H9 (cell line): ENCODE measurements around the gene SDHB. TPM values are rescaled to one million over a fixed set of nuclear protein-coding genes. Genes with fewer than 3 reads are reported as not detected.

Source experiments
- DNase-seq: peaks from one replicate; pipeline ENCODE4 v3.0.0-alpha.2; 2017
- H2AFZ ChIP-seq: one replicate; pipeline ENCODE4 v1.6.1; 2013; ENCODE audit warnings: mild to moderate bottlenecking, low read length, control low read depth, moderate library complexity
- H2AK5ac ChIP-seq: 2 replicates; pipeline ENCODE4 v1.6.1; 2013; ENCODE audit warnings: low read length, control low read depth, mixed read lengths; ENCODE audit not compliant: insufficient read length
- H2BK120ac ChIP-seq: one replicate; pipeline ENCODE4 v1.6.1; 2013; ENCODE audit warnings: low read depth, mild to moderate bottlenecking, low read length, control low read depth, inconsistent platforms; ENCODE audit not compliant: poor library complexity, severe bottlenecking
- H2BK12ac ChIP-seq: 2 replicates; pipeline ENCODE4 v1.6.1; 2013; ENCODE audit warnings: low read length, control low read depth, mixed read lengths, low read depth; ENCODE audit not compliant: insufficient read length
- H2BK15ac ChIP-seq: 2 replicates; pipeline ENCODE4 v1.6.1; 2013; ENCODE audit warnings: low read depth, low read length, control low read depth
- H2BK20ac ChIP-seq: one replicate; pipeline ENCODE4 v1.6.1; 2013; ENCODE audit warnings: low read depth, mild to moderate bottlenecking, low read length, control low read depth, inconsistent platforms; ENCODE audit not compliant: poor library complexity, severe bottlenecking
- H2BK5ac ChIP-seq: 2 replicates; pipeline ENCODE4 v1.6.1; 2013; ENCODE audit warnings: low read length, control low read depth, mixed read lengths; ENCODE audit not compliant: insufficient read length
- H3K14ac ChIP-seq: 2 replicates; pipeline ENCODE4 v1.6.1; 2013; ENCODE audit warnings: low read length, control low read depth; ENCODE audit not compliant: insufficient read depth
- H3K18ac ChIP-seq: 2 replicates; pipeline ENCODE4 v1.6.1; 2013; ENCODE audit warnings: low read depth, mild to moderate bottlenecking, mixed read lengths, low read length, control low read depth; ENCODE audit not compliant: insufficient read length
- H3K23ac ChIP-seq: 2 replicates; pipeline ENCODE4 v1.6.1; 2013; ENCODE audit warnings: low read length, control low read depth, mixed read lengths, low read depth; ENCODE audit not compliant: insufficient read length
- H3K23me2 ChIP-seq: 2 replicates; pipeline ENCODE4 v1.6.1; 2013; ENCODE audit warnings: low read depth, mild to moderate bottlenecking, mixed read lengths, low read length, control low read depth; ENCODE audit not compliant: insufficient read length, poor library complexity, severe bottlenecking
- H3K27ac ChIP-seq: 2 replicates; pipeline ENCODE4 v1.5.1; 2013; ENCODE audit warnings: low read length, control low read depth, mixed read lengths, low read depth; ENCODE audit not compliant: insufficient read length
- H3K27me3 ChIP-seq: 2 replicates; pipeline ENCODE4 v1.6.1; 2013; ENCODE audit warnings: low read length, control low read depth, inconsistent platforms; ENCODE audit not compliant: insufficient read depth
- H3K4ac ChIP-seq: 2 replicates; pipeline ENCODE4 v1.6.1; 2013; ENCODE audit warnings: low read depth, mild to moderate bottlenecking, control low read depth, inconsistent platforms, low read length, moderate library complexity
- H3K4me1 ChIP-seq: 2 replicates; pipeline ENCODE4 v1.6.1; 2013; ENCODE audit warnings: low read length, control low read depth, inconsistent platforms; ENCODE audit not compliant: insufficient read depth
- H3K4me2 ChIP-seq: 2 replicates; pipeline ENCODE4 v1.6.1; 2013; ENCODE audit warnings: low read length, control low read depth, mixed read lengths; ENCODE audit not compliant: insufficient read length, insufficient read depth
- H3K56ac ChIP-seq: 2 replicates; pipeline ENCODE4 v1.6.1; 2013; ENCODE audit warnings: low read depth, mild to moderate bottlenecking, mixed read lengths, low read length, control low read depth; ENCODE audit not compliant: insufficient read length
- H3K79me1 ChIP-seq: 2 replicates; pipeline ENCODE4 v1.6.1; 2013; ENCODE audit warnings: low read depth, mild to moderate bottlenecking, moderate library complexity, low read length, control low read depth, inconsistent platforms; ENCODE audit not compliant: insufficient read depth, poor library complexity, severe bottlenecking
- H3K79me2 ChIP-seq: 2 replicates; pipeline ENCODE4 v1.6.1; 2013; ENCODE audit warnings: low read length, control low read depth, inconsistent platforms; ENCODE audit not compliant: insufficient read depth
- H3K9ac ChIP-seq: 2 replicates; pipeline ENCODE4 v1.6.1; 2013; ENCODE audit warnings: low read length, control low read depth, mixed read lengths; ENCODE audit not compliant: insufficient read length; ENCODE audit errors: extremely low read depth
- H3K9me3 ChIP-seq: one replicate; pipeline ENCODE4 v1.6.1; 2013; ENCODE audit warnings: low read depth, low read length, inconsistent platforms; ENCODE audit not compliant: control insufficient read depth
- H3T11ph ChIP-seq: one replicate; pipeline ENCODE4 v1.6.1; 2013; ENCODE audit warnings: mild to moderate bottlenecking, low read length, control low read depth, inconsistent platforms
- H4K20me1 ChIP-seq: one replicate; pipeline ENCODE4 v1.6.1; 2013; ENCODE audit not compliant: control insufficient read depth, insufficient read length, insufficient read depth
- H4K5ac ChIP-seq: 2 replicates; pipeline ENCODE4 v1.6.1; 2013; ENCODE audit warnings: low read depth, mild to moderate bottlenecking, mixed read lengths, low read length, control low read depth; ENCODE audit not compliant: insufficient read length
- H4K8ac ChIP-seq: replicated peaks from 2 replicates; pipeline ENCODE4 v1.6.1; 2013; ENCODE audit warnings: low read length, control low read depth, mixed read lengths, low read depth; ENCODE audit not compliant: insufficient read length
- H4K91ac ChIP-seq: 2 replicates; pipeline ENCODE4 v1.6.1; 2013; ENCODE audit warnings: low read depth, mild to moderate bottlenecking, moderate library complexity, mixed read lengths, low read length, control low read depth; ENCODE audit not compliant: insufficient read length
- H3K27ac Mint-ChIP-seq, 3 experiments: 2 replicates in 2 of 3; 3 replicates in 1 of 3; pipeline ENCODE4 v1.8.0; 2020 to 2021; ENCODE audit warnings: mixed read lengths in 3 of 3, mild to moderate bottlenecking in 1 of 3, moderate library complexity in 1 of 3
- H3K27me3 Mint-ChIP-seq: 2 replicates; pipeline ENCODE4 v1.8.0; 2021; ENCODE audit warnings: low read depth, mild to moderate bottlenecking, moderate library complexity, mixed read lengths
- H3K36me3 Mint-ChIP-seq, 3 experiments: 2 replicates in 2 of 3; 3 replicates in 1 of 3; pipeline ENCODE4 v1.8.0; 2020 to 2021; ENCODE audit warnings: low read depth in 3 of 3, mixed read lengths in 3 of 3; ENCODE audit not compliant: insufficient read depth in 1 of 3
- H3K4me1 Mint-ChIP-seq, 2 experiments: 2 replicates each; pipeline ENCODE4 v1.8.0; 2020; ENCODE audit warnings: mixed read lengths in 2 of 2
- H3K4me3 Mint-ChIP-seq, 2 experiments: 2 replicates in 1 of 2; 3 replicates in 1 of 2; pipeline ENCODE4 v1.8.0; 2020 to 2021; ENCODE audit warnings: mild to moderate bottlenecking in 2 of 2, mixed read lengths in 2 of 2, moderate library complexity in 1 of 2
- H3K9me3 Mint-ChIP-seq, 2 experiments: 2 replicates in 1 of 2; 3 replicates in 1 of 2; pipeline ENCODE4 v1.8.0; 2020; ENCODE audit warnings: mild to moderate bottlenecking in 2 of 2, mixed read lengths in 2 of 2, moderate library complexity in 1 of 2
- CTCF ChIP-seq: fragments of 200-600 bp; sonication (generic); conservative IDR thresholded peaks from 3 replicates; pipeline ENCODE4 v1.8.0; 2021; ENCODE audit warnings: antibody characterized with exemption, mild to moderate bottlenecking
- WGBS: extraction: QIAGEN DNeasy Blood & Tissue Kit; methylation state at CpG from one replicate; pipeline ENCODE4 v1.1.7; 2013; ENCODE audit warnings: missing lambda C conversion rate, low lambda C conversion rate, mixed read lengths; ENCODE audit not compliant: insufficient read length; ENCODE audit errors: extremely low coverage; 5-methylcytosine and 5-hydroxymethylcytosine counted together
- total RNA-seq: library from RNA; stranded (reverse); gene quantifications from 2 replicates; pipeline ENCODE4 v1.2.1, GENCODE V29; 2021

Gene SDHB
- total RNA-seq, 1 experiment from 2014 or later, result 77.5 TPM

- no peaks in the 10 kb centered on the region for H3K27me3 Mint-ChIP-seq
- H3K79me2 ChIP-seq, result no peaks in the 10 kb centered on the region
- no peak overlapping the region for H3K4ac ChIP-seq
- H4K91ac ChIP-seq, result no peak overlapping the region
- no peak overlapping the region for H3K27ac Mint-ChIP-seq
- H3K23ac ChIP-seq, result no peak overlapping the region
- no peaks in the 10 kb centered on the region for H3K23me2 ChIP-seq
- no peak overlapping the region for H2AK5ac ChIP-seq
- no peak overlapping the region for H2BK15ac ChIP-seq
- no peak overlapping the region for H3K27ac ChIP-seq
- H2BK5ac ChIP-seq, result no peak overlapping the region
- H3K4me3 Mint-ChIP-seq, result no peak overlapping the region
- no peak overlapping the region for H2BK20ac ChIP-seq
- no peak overlapping the region for H3K4me2 ChIP-seq
- H3K79me1 ChIP-seq, result no peaks in the 10 kb centered on the region
- no peak for DNase-seq
- no peaks in the 10 kb centered on the region for H3K9me3 Mint-ChIP-seq
- H3K36me3 Mint-ChIP-seq, result peaks cover 6 to 40% (median 21%) of the 10 kb centered on the region in 3 experiments; a peak in 6 of 7 replicates
- H2BK120ac ChIP-seq, result no peak overlapping the region
- H4K20me1 ChIP-seq, result no peaks in the 10 kb centered on the region
- H2AFZ ChIP-seq, result no peak overlapping the region
- H3K4me1 ChIP-seq, result no peaks in the 10 kb centered on the region
- H3K18ac ChIP-seq, result no peak overlapping the region
- no peak overlapping the region for H2BK12ac ChIP-seq
- H4K5ac ChIP-seq, result no peak overlapping the region
- no peaks in the 10 kb centered on the region for H3K9me3 ChIP-seq
- H3K56ac ChIP-seq, result no peak overlapping the region
- TF ChIP-seq CTCF, result no peak
- peaks cover 0 to 4% of the 10 kb centered on the region in 2 experiments; a peak in 2 of 4 replicates for H3K4me1 Mint-ChIP-seq
- no peak overlapping the region for H4K8ac ChIP-seq
- H3K9ac ChIP-seq, result no peak overlapping the region
- H3K14ac ChIP-seq, result no peak overlapping the region
- no peaks in the 10 kb centered on the region for H3K27me3 ChIP-seq
- no CpG with 5 or more reads among the region's 4 CpGs for WGBS
- H3T11ph ChIP-seq, result no peak overlapping the region
Observed at GRCh38 chr1:17033481-17033880, 20.4 kb downstream of the SDHB start.
